Measurements from ENCODE around the gene FXYD7. TPM values are rescaled to one million over a fixed set of nuclear protein-coding genes. Genes with fewer than 3 reads are reported as not detected.
"Not testable (repeated sequence)": the region's sequence is repeated elsewhere in the genome, so short reads cannot be mapped to it uniquely, and the experiment has no call there.

The FXYD7 gene
- polyA plus RNA-seq, 4 donors = 0.82 to 6.6 (median 1.3) TPM

GRCh38 chr19:35194012-35194984, 51.2 kb downstream of the FXYD7 start:
- DNase-seq (ENCODE audit: low read depth in 4 of 4, low spot score in 3 of 4) = no peak

GRCh38 chr19:35195830-35196229, 52.8 kb downstream of the FXYD7 start:
- DNase-seq (ENCODE audit: low read depth in 4 of 4, low spot score in 3 of 4) = no peak

- not testable (repeated sequence) for DNase-seq (ENCODE audit: low read depth in 4 of 4, low spot score in 3 of 4)
Measured at GRCh38 chr19:35196861-35197260, 53.8 kb downstream of the FXYD7 start.

GRCh38 chr19:35199481-35199880, 56.4 kb downstream of the FXYD7 start:
- no peak for DNase-seq (ENCODE audit: low read depth in 4 of 4, low spot score in 3 of 4)

- DNase-seq (ENCODE audit: low read depth in 4 of 4, low spot score in 3 of 4) = no peak
Measured at GRCh38 chr19:35202722-35203688, 60.0 kb downstream of the FXYD7 start.

Other genes with a start within 250 kb of the FXYD7 start
- gene ZNF30, start 216.4 kb upstream of the FXYD7 start, polyA plus RNA-seq (ENCODE audit: insufficient read length in 4 of 4) = 1 to 10 TPM; 5.6 to 7.3 (median 7.1) TPM
- 1 to 10 TPM; 5.2 to 7.4 (median 5.9) TPM for gene ZNF792, start 179.0 kb upstream of the FXYD7 start, polyA plus RNA-seq (ENCODE audit: insufficient read length in 4 of 4)
- gene GRAMD1A, start 142.9 kb upstream of the FXYD7 start, polyA plus RNA-seq (ENCODE audit: insufficient read length in 4 of 4) = 100 to 1,000 TPM in 1 of 4 donors, 10 to 100 TPM in 3; 47.1 to 102 (median 66.3) TPM
- gene SCN1B, start 112.8 kb upstream of the FXYD7 start, polyA plus RNA-seq (ENCODE audit: insufficient read length in 4 of 4) = 1 to 10 TPM in 3 of 4 donors, under 1 TPM in 1; 0.74 to 2.1 (median 1.2) TPM
- 100 to 1,000 TPM in 1 of 4 donors, 10 to 100 TPM in 2, 1 to 10 TPM in 1; 2.6 to 118 (median 79.0) TPM for gene HPN, start 101.5 kb upstream of the FXYD7 start, polyA plus RNA-seq (ENCODE audit: insufficient read length in 4 of 4)
- 10 to 100 TPM in 3 of 4 donors, under 1 TPM in 1; 0.48 to 35.2 (median 22.5) TPM for gene FXYD3, start 27.4 kb upstream of the FXYD7 start, polyA plus RNA-seq (ENCODE audit: insufficient read length in 4 of 4)
- gene LGI4, start 8.2 kb upstream of the FXYD7 start, polyA plus RNA-seq (ENCODE audit: insufficient read length in 4 of 4) = 10 to 100 TPM in 1 of 4 donors, 1 to 10 TPM in 3; 2.7 to 14.3 (median 3.5) TPM
- gene FXYD1, start 4.4 kb upstream of the FXYD7 start, polyA plus RNA-seq (ENCODE audit: insufficient read length in 4 of 4) = 10 to 100 TPM; 22.3 to 73.8 (median 27.2) TPM
- gene FXYD5, start 11.5 kb downstream of the FXYD7 start, polyA plus RNA-seq (ENCODE audit: insufficient read length in 4 of 4) = 10 to 100 TPM; 13.2 to 33.5 (median 27.9) TPM
- gene FAM187B, start 85.5 kb downstream of the FXYD7 start, polyA plus RNA-seq (ENCODE audit: insufficient read length in 4 of 4) = not detected
- 10 to 100 TPM in 3 of 4 donors, 1 to 10 TPM in 1; 7.9 to 66.3 (median 47.9) TPM for gene LSR, start 105.7 kb downstream of the FXYD7 start, polyA plus RNA-seq (ENCODE audit: insufficient read length in 4 of 4)
- gene USF2, start 125.7 kb downstream of the FXYD7 start, polyA plus RNA-seq (ENCODE audit: insufficient read length in 4 of 4) = 100 to 1,000 TPM; 152 to 195 (median 169) TPM
- gene HAMP, start 139.3 kb downstream of the FXYD7 start, polyA plus RNA-seq (ENCODE audit: insufficient read length in 4 of 4) = under 1 TPM; 0.23 to 0.90 (median 0.42) TPM
- 10 to 100 TPM in 1 of 4 donors, 1 to 10 TPM in 3; 3.0 to 11.2 (median 6.2) TPM for gene MAG, start 148.9 kb downstream of the FXYD7 start, polyA plus RNA-seq (ENCODE audit: insufficient read length in 4 of 4)
- gene CD22, start 185.9 kb downstream of the FXYD7 start, polyA plus RNA-seq (ENCODE audit: insufficient read length in 4 of 4) = 10 to 100 TPM in 3 of 4 donors, 1 to 10 TPM in 1; 7.5 to 43.9 (median 29.6) TPM
- under 1 TPM; 0.29 to 0.61 (median 0.41) TPM for gene FFAR1, start 204.6 kb downstream of the FXYD7 start, polyA plus RNA-seq (ENCODE audit: insufficient read length in 4 of 4)
- under 1 TPM in 3 of 4 donors, not detected in 1; 0.16 to 0.71 (median 0.17) TPM for gene FFAR3, start 215.2 kb downstream of the FXYD7 start, polyA plus RNA-seq (ENCODE audit: insufficient read length in 4 of 4)
- under 1 TPM in 1 of 4 donors, not detected in 3; 0.33 TPM for gene GPR42, start 227.8 kb downstream of the FXYD7 start, polyA plus RNA-seq (ENCODE audit: insufficient read length in 4 of 4)